Measurements from ENCODE around the gene PTPRN.
A peak's percentile ranks its signal among the peaks of the same experiment; 100 is the strongest.

PTPRN gene

GRCh38 chr2:219277703-219278654 is 31.2 kb downstream of the PTPRN start:
- no CpG with 5 or more reads among the region's 25 CpGs for WGBS, 2 donors (ENCODE audit: extremely low coverage in 2 of 2, insufficient read length in 2 of 2, insufficient replicate concordance in 1 of 2)
- Histone ChIP-seq H2AFZ (ENCODE audit: low read length) (peak overlapping the region; percentile 96), H4K8ac (ENCODE audit: low read depth, low read length) (no peak overlapping the region), H3K4me2 (ENCODE audit: insufficient read depth, low read length, poor library complexity, severe bottlenecking) (no peak overlapping the region), H2BK15ac (ENCODE audit: low read length) (no peak overlapping the region), H3K4me3 (ENCODE audit: low read length in 2 of 2) (peak overlapping the region in 1 of 2 donors; percentile 62), H3K23ac (ENCODE audit: low read depth, low read length, poor library complexity) (no peak overlapping the region), H3K4ac (ENCODE audit: low read length) (no peak overlapping the region), H2BK120ac (ENCODE audit: low read depth, low read length) (no peak overlapping the region), H3K4me1 (ENCODE audit: control insufficient read depth in 2 of 2, insufficient read depth in 1 of 2, low read depth in 1 of 2, low read length in 2 of 2) (peaks cover 21 to 24% of the 10 kb centered on the region in 2 donors), H4K91ac (ENCODE audit: low read depth, low read length, poor library complexity) (no peak overlapping the region), H3K36me3 (replicated peaks in 1 of 2; ENCODE audit: control insufficient read depth in 2 of 2, insufficient read depth in 2 of 2, low read length in 2 of 2) (peaks cover 9 to 22% of the 10 kb centered on the region in 2 donors), H2BK5ac (ENCODE audit: low read length) (no peak overlapping the region), H3K9ac (ENCODE audit: low read depth, low read length, poor library complexity) (no peak overlapping the region), H3K9me3 (replicated peaks in 1 of 2; ENCODE audit: control insufficient read depth in 2 of 2, insufficient read depth in 1 of 2, low read depth in 1 of 2, low read length in 2 of 2) (no peaks in the 10 kb centered on the region), H3K27ac (replicated peaks; ENCODE audit: low read length) (no peak overlapping the region), H3K18ac (ENCODE audit: low read length) (no peak overlapping the region), H3K79me1 (ENCODE audit: low read depth, low read length) (no peaks in the 10 kb centered on the region), H3K27me3 (ENCODE audit: control insufficient read depth in 3 of 3, insufficient read depth in 3 of 3, low read depth in 1 of 3, low read length in 3 of 3) (peaks cover 0 to 12% (median 3%) of the 10 kb centered on the region in 3 experiments), H2BK12ac (ENCODE audit: low read length) (no peak overlapping the region), H3K14ac (ENCODE audit: low read length) (no peak overlapping the region), H2AK5ac (ENCODE audit: low read depth, low read length) (peak overlapping the region; percentile 17)
- DNase-seq (ENCODE audit: low spot score) = peak; percentile 76

- no peak overlapping the region for H2BK120ac ChIP-seq (ENCODE audit: low read depth, low read length)
- DNase-seq (ENCODE audit: low spot score) = no peak
- no peak overlapping the region for H4K8ac ChIP-seq (ENCODE audit: low read depth, low read length)
- peak overlapping the region; percentile 3 for H2AFZ ChIP-seq (ENCODE audit: low read length)
- no peak overlapping the region for H3K27ac ChIP-seq (replicated peaks; ENCODE audit: low read length)
- H3K18ac ChIP-seq (ENCODE audit: low read length) = peak overlapping the region; percentile 38
- no peaks in the 10 kb centered on the region for H3K36me3 ChIP-seq (replicated peaks in 1 of 2; ENCODE audit: control insufficient read depth in 2 of 2, insufficient read depth in 2 of 2, low read length in 2 of 2)
- H3K4me1 ChIP-seq (ENCODE audit: control insufficient read depth in 2 of 2, insufficient read depth in 1 of 2, low read depth in 1 of 2, low read length in 2 of 2) = peaks cover 15 to 20% of the 10 kb centered on the region in 2 donors
- no CpG with 5 or more reads among the region's 6 CpGs for WGBS, 2 donors (ENCODE audit: extremely low coverage in 2 of 2, insufficient read length in 2 of 2, insufficient replicate concordance in 1 of 2)
- H3K79me1 ChIP-seq (ENCODE audit: low read depth, low read length) = peaks cover 3% of the 10 kb centered on the region
- no peak overlapping the region for H2AK5ac ChIP-seq (ENCODE audit: low read depth, low read length)
- no peak overlapping the region for H2BK12ac ChIP-seq (ENCODE audit: low read length)
- no peak overlapping the region for H3K4me3 ChIP-seq (ENCODE audit: low read length in 2 of 2)
- no peak overlapping the region for H3K4ac ChIP-seq (ENCODE audit: low read length)
- no peak overlapping the region for H3K9ac ChIP-seq (ENCODE audit: low read depth, low read length, poor library complexity)
- peak overlapping the region; percentile 3 for H3K23ac ChIP-seq (ENCODE audit: low read depth, low read length, poor library complexity)
- H4K91ac ChIP-seq (ENCODE audit: low read depth, low read length, poor library complexity) = no peak overlapping the region
- H3K4me2 ChIP-seq (ENCODE audit: insufficient read depth, low read length, poor library complexity, severe bottlenecking) = no peak overlapping the region
- no peak overlapping the region for H2BK5ac ChIP-seq (ENCODE audit: low read length)
- H3K27me3 ChIP-seq (ENCODE audit: control insufficient read depth in 3 of 3, insufficient read depth in 3 of 3, low read depth in 1 of 3, low read length in 3 of 3) = peaks cover 0 to 37% (median 3%) of the 10 kb centered on the region in 3 experiments
- H3K14ac ChIP-seq (ENCODE audit: low read length) = no peak overlapping the region
- no peak overlapping the region for H2BK15ac ChIP-seq (ENCODE audit: low read length)
- no peaks in the 10 kb centered on the region for H3K9me3 ChIP-seq (replicated peaks in 1 of 2; ENCODE audit: control insufficient read depth in 2 of 2, insufficient read depth in 1 of 2, low read depth in 1 of 2, low read length in 2 of 2)
These were observed 34.8 kb downstream of the PTPRN start for GRCh38 chr2:219274361-219274921.

GRCh38 chr2:219273937-219274336 is 35.3 kb downstream of the PTPRN start:
- H3K9me3 ChIP-seq (replicated peaks in 1 of 2; ENCODE audit: control insufficient read depth in 2 of 2, insufficient read depth in 1 of 2, low read depth in 1 of 2, low read length in 2 of 2) = no peaks in the 10 kb centered on the region
- no peaks in the 10 kb centered on the region for H3K36me3 ChIP-seq (replicated peaks in 1 of 2; ENCODE audit: control insufficient read depth in 2 of 2, insufficient read depth in 2 of 2, low read length in 2 of 2)
- H3K27me3 ChIP-seq (ENCODE audit: control insufficient read depth in 3 of 3, insufficient read depth in 3 of 3, low read depth in 1 of 3, low read length in 3 of 3) = peaks cover 0 to 42% (median 5%) of the 10 kb centered on the region in 3 experiments
- H2AK5ac ChIP-seq (ENCODE audit: low read depth, low read length) = no peak overlapping the region
- no peak overlapping the region for H3K4ac ChIP-seq (ENCODE audit: low read length)
- H3K4me2 ChIP-seq (ENCODE audit: insufficient read depth, low read length, poor library complexity, severe bottlenecking) = no peak overlapping the region
- H3K18ac ChIP-seq (ENCODE audit: low read length) = peak overlapping the region; percentile 65
- H4K8ac ChIP-seq (ENCODE audit: low read depth, low read length) = no peak overlapping the region
- no peak overlapping the region for H3K27ac ChIP-seq (replicated peaks; ENCODE audit: low read length)
- peak overlapping the region; percentile 65 for H2BK15ac ChIP-seq (ENCODE audit: low read length)
- no peak overlapping the region for H4K91ac ChIP-seq (ENCODE audit: low read depth, low read length, poor library complexity)
- peaks cover 3% of the 10 kb centered on the region for H3K79me1 ChIP-seq (ENCODE audit: low read depth, low read length)
- DNase-seq (ENCODE audit: low spot score) = no peak
- H2BK5ac ChIP-seq (ENCODE audit: low read length) = no peak overlapping the region
- H3K4me3 ChIP-seq (ENCODE audit: low read length in 2 of 2) = no peak overlapping the region
- peaks cover 15 to 20% of the 10 kb centered on the region in 2 donors for H3K4me1 ChIP-seq (ENCODE audit: control insufficient read depth in 2 of 2, insufficient read depth in 1 of 2, low read depth in 1 of 2, low read length in 2 of 2)
- no CpG with 5 or more reads among the region's 3 CpGs for WGBS, 2 donors (ENCODE audit: extremely low coverage in 2 of 2, insufficient read length in 2 of 2, insufficient replicate concordance in 1 of 2)
- H3K9ac ChIP-seq (ENCODE audit: low read depth, low read length, poor library complexity) = no peak overlapping the region
- H3K14ac ChIP-seq (ENCODE audit: low read length) = no peak overlapping the region
- peak overlapping the region; percentile 3 for H3K23ac ChIP-seq (ENCODE audit: low read depth, low read length, poor library complexity)
- no peak overlapping the region for H2BK120ac ChIP-seq (ENCODE audit: low read depth, low read length)
- H2AFZ ChIP-seq (ENCODE audit: low read length) = no peak overlapping the region
- H2BK12ac ChIP-seq (ENCODE audit: low read length) = peak overlapping the region; percentile 14

- Histone ChIP-seq H3K4me3 (ENCODE audit: low read length in 2 of 2) (no peak overlapping the region), H3K4me2 (ENCODE audit: insufficient read depth, low read length, poor library complexity, severe bottlenecking) (no peak overlapping the region), H3K23ac (ENCODE audit: low read depth, low read length, poor library complexity) (no peak overlapping the region), H4K91ac (ENCODE audit: low read depth, low read length, poor library complexity) (no peak overlapping the region), H2AFZ (ENCODE audit: low read length) (no peak overlapping the region), H2BK12ac (ENCODE audit: low read length) (no peak overlapping the region), H3K9ac (ENCODE audit: low read depth, low read length, poor library complexity) (no peak overlapping the region), H3K4ac (ENCODE audit: low read length) (no peak overlapping the region), H2BK15ac (ENCODE audit: low read length) (no peak overlapping the region), H2BK120ac (ENCODE audit: low read depth, low read length) (no peak overlapping the region), H3K9me3 (replicated peaks in 1 of 2; ENCODE audit: control insufficient read depth in 2 of 2, insufficient read depth in 1 of 2, low read depth in 1 of 2, low read length in 2 of 2) (no peaks in the 10 kb centered on the region), H3K27ac (replicated peaks; ENCODE audit: low read length) (no peak overlapping the region), H3K27me3 (ENCODE audit: control insufficient read depth in 3 of 3, insufficient read depth in 3 of 3, low read depth in 1 of 3, low read length in 3 of 3) (peaks cover 0 to 45% (median 5%) of the 10 kb centered on the region in 3 experiments), H3K14ac (ENCODE audit: low read length) (no peak overlapping the region), H3K18ac (ENCODE audit: low read length) (no peak overlapping the region), H2BK5ac (ENCODE audit: low read length) (no peak overlapping the region), H3K36me3 (replicated peaks in 1 of 2; ENCODE audit: control insufficient read depth in 2 of 2, insufficient read depth in 2 of 2, low read length in 2 of 2) (no peaks in the 10 kb centered on the region), H3K79me1 (ENCODE audit: low read depth, low read length) (peaks cover 3% of the 10 kb centered on the region), H3K4me1 (ENCODE audit: control insufficient read depth in 2 of 2, insufficient read depth in 1 of 2, low read depth in 1 of 2, low read length in 2 of 2) (peaks cover 8 to 11% of the 10 kb centered on the region in 2 donors), H4K8ac (ENCODE audit: low read depth, low read length) (peak overlapping the region; percentile 31), H2AK5ac (ENCODE audit: low read depth, low read length) (no peak overlapping the region)
- DNase-seq (ENCODE audit: low spot score) = no peak
- no CpG with 5 or more reads among the region's 2 CpGs for WGBS, 2 donors (ENCODE audit: extremely low coverage in 2 of 2, insufficient read length in 2 of 2, insufficient replicate concordance in 1 of 2)
These were observed 36.2 kb downstream of the PTPRN start for GRCh38 chr2:219272995-219273394.
